ENCODE measurements around the gene CYP4F2. TPM values are rescaled to one million over a fixed set of nuclear protein-coding genes. Genes with fewer than 3 reads are reported as not detected.
A peak's percentile ranks its signal among the peaks of the same experiment; 100 is the strongest.
"Not testable (repeated sequence)": the region's sequence is repeated elsewhere in the genome, so short reads cannot be mapped to it uniquely, and the experiment has no call there.

Gene CYP4F2
- total RNA-seq, 6 experiments from 2014 or later, result 151 to 228 (median 173) TPM

- Histone ChIP-seq H3K4me3 (peak overlapping the region; percentile 75 to 90 (median 88)), H3K27ac (peak overlapping the region; percentile 98 to 100 (median 100)), H3K9me3 (no peaks in the 10 kb centered on the region), H3K27me3 (no peaks in the 10 kb centered on the region), H3K36me3 (no peaks in the 10 kb centered on the region), H3K4me1 (peaks cover 0 to 5% (median 0%) of the 10 kb centered on the region in 4 donors)
- under 1% methylated on average over 33 of the region's 65 CpGs for WGBS (ENCODE audit: insufficient coverage, low coverage, low lambda C conversion rate, missing lambda C conversion rate)
- peak; percentile 85 for TF ChIP-seq POLR2A (IDR thresholded peaks at IDR 0.05)
- TF ChIP-seq, protein P1, sequence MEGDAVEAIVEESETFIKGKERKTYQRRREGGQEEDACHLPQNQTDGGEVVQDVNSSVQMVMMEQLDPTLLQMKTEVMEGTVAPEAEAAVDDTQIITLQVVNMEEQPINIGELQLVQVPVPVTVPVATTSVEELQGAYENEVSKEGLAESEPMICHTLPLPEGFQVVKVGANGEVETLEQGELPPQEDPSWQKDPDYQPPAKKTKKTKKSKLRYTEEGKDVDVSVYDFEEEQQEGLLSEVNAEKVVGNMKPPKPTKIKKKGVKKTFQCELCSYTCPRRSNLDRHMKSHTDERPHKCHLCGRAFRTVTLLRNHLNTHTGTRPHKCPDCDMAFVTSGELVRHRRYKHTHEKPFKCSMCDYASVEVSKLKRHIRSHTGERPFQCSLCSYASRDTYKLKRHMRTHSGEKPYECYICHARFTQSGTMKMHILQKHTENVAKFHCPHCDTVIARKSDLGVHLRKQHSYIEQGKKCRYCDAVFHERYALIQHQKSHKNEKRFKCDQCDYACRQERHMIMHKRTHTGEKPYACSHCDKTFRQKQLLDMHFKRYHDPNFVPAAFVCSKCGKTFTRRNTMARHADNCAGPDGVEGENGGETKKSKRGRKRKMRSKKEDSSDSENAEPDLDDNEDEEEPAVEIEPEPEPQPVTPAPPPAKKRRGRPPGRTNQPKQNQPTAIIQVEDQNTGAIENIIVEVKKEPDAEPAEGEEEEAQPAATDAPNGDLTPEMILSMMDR (IDR thresholded peaks at IDR 0.05), result no peak
- ATAC-seq, result peak; percentile 98 to 99 (median 98)
- DNase-seq, result peak; percentile 96 to 99 (median 97)
- intact Hi-C loops (cut with DNase I), result no loop called here
Observed at GRCh38 chr19:15836330-15837220, 61.3 kb downstream of the CYP4F2 start.

GRCh38 chr19:15835565-15836329, 62.1 kb downstream of the CYP4F2 start:
- H3K4me1 ChIP-seq; H3K9me3 ChIP-seq; DNase-seq; intact Hi-C loops (cut with DNase I); H3K36me3 ChIP-seq; H3K27me3 ChIP-seq; ATAC-seq: not testable (repeated sequence)
- H3K4me3 ChIP-seq, result peak overlapping the region; percentile 75 to 90 (median 88)
- H3K27ac ChIP-seq, result peak overlapping the region; percentile 98 to 100 (median 100)
- 38% methylated on average over 11 of the region's 11 CpGs for WGBS (ENCODE audit: insufficient coverage, low coverage, low lambda C conversion rate, missing lambda C conversion rate)

DNA sequence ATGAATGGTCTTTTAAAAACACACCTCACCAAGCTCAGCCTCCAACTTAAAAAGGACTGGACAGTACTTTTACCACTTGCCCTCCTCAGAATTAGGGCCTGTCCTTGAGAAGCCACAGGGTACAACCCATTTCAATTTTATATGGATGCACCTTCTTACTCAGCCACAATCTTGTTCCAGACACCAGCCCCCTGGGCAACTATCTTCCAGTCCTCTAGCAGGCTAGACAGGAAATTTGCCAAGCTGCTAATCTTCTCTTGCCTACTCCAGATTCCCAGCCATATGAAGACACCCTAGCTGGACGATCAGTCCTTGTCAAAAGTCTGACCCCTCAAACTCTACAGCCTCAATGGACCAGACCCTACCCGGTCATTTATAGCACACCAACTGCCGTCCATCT, 63.6 kb downstream of the CYP4F2 start:
- H3K36me3 ChIP-seq; intact Hi-C loops (cut with DNase I); H3K27me3 ChIP-seq; DNase-seq; ATAC-seq; H3K9me3 ChIP-seq; H3K4me3 ChIP-seq; H3K4me1 ChIP-seq; H3K27ac ChIP-seq: not testable (repeated sequence)
- WGBS (ENCODE audit: insufficient coverage, low coverage, low lambda C conversion rate, missing lambda C conversion rate), result 93% methylated on average over 3 of the region's 3 CpGs

GRCh38 chr19:15831626-15832025, 66.2 kb downstream of the CYP4F2 start:
- ATAC-seq (no peak), DNase-seq (no peak)
- TF ChIP-seq, protein P1 (IDR thresholded peaks at IDR 0.05), result no peak
- no peak for TF ChIP-seq POLR2A (IDR thresholded peaks at IDR 0.05)
- H3K9me3 ChIP-seq, result no peaks in the 10 kb centered on the region
- intact Hi-C loops (cut with DNase I), result no loop called here
- no peaks in the 10 kb centered on the region for H3K36me3 ChIP-seq
- H3K27ac ChIP-seq, result no peak overlapping the region
- H3K4me3 ChIP-seq, result no peak overlapping the region
- H3K27me3 ChIP-seq, result no peaks in the 10 kb centered on the region
- WGBS (ENCODE audit: insufficient coverage, low coverage, low lambda C conversion rate, missing lambda C conversion rate), result 88% methylated on average over 5 of the region's 5 CpGs
- no peaks in the 10 kb centered on the region for H3K4me1 ChIP-seq

DNA sequence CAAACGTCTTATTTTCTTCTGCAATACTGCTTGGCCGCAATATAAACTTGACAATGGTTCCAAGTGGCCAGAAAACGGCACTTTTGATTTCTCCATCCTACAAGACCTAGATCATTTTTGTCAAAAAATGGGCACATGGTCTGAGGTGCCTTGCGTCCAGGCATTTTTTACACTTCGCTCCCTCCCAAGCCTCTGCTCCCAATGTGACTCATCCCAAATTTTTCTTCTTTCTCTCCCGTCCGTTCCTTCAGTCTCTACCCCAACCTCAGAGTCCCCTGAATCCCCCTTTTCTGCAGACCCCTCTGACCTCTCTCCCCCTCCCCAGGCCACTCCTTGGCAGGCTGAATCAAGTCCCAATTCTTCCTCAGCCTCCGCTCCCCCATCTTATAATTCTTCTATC, 68.1 kb downstream of the CYP4F2 start:
- Histone ChIP-seq H3K27ac (no peak overlapping the region), H3K36me3 (no peaks in the 10 kb centered on the region), H3K27me3 (no peaks in the 10 kb centered on the region), H3K4me3 (no peak overlapping the region), H3K4me1 (no peaks in the 10 kb centered on the region), H3K9me3 (no peaks in the 10 kb centered on the region)
- intact Hi-C loops (cut with DNase I), result no loop called here
- 75% methylated on average over 6 of the region's 8 CpGs for WGBS (ENCODE audit: insufficient coverage, low coverage, low lambda C conversion rate, missing lambda C conversion rate)
- TF ChIP-seq POLR2A (IDR thresholded peaks at IDR 0.05), result no peak
- TF ChIP-seq, protein P1 (IDR thresholded peaks at IDR 0.05), result no peak
- ATAC-seq, result no peak
- no peak for DNase-seq
